Measurements from ENCODE around the gene FHOD1.

- TF ChIP-seq, protein P1, sequence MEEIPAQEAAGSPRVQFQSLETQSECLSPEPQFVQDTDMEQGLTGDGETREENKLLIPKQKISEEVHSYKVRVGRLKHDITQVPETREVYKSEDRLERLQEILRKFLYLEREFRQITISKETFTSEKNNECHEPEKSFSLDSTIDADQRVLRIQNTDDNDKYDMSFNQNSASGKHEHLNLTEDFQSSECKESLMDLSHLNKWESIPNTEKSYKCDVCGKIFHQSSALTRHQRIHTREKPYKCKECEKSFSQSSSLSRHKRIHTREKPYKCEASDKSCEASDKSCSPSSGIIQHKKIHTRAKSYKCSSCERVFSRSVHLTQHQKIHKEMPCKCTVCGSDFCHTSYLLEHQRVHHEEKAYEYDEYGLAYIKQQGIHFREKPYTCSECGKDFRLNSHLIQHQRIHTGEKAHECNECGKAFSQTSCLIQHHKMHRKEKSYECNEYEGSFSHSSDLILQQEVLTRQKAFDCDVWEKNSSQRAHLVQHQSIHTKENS (CRISPR knock-in tag; IDR thresholded peaks at IDR 0.05), result no peak
- TF ChIP-seq ZNF41 (CRISPR knock-in tag; conservative IDR thresholded peaks at IDR 0.05), result no peak
Measured at GRCh38 chr16:67238278-67238575, 9.1 kb downstream of the FHOD1 start.

All from K562 (cell line).